Parathyroid adenoma (tissue), 2 donors: Measurements from ENCODE around the gene PAIP2.
A peak's percentile ranks its signal among the peaks of the same experiment; 100 is the strongest.

ENCODE experiments used
- H2AFZ ChIP-seq: fragments of 300-600 bp; sonication (generic); one replicate; pipeline ENCODE4 v1.7.0; 2017; ENCODE audit warnings: antibody characterized with exemption, mild to moderate bottlenecking
- H3K27ac ChIP-seq: fragments of 300-600 bp; sonication (generic); one replicate; pipeline ENCODE4 v1.7.0; 2017
- H3K27me3 ChIP-seq: fragments of 300-600 bp; sonication (generic); one replicate; pipeline ENCODE4 v1.7.0; 2017; ENCODE audit warnings: low read length; ENCODE audit not compliant: control insufficient read depth, insufficient read depth
- H3K36me3 ChIP-seq: fragments of 300-600 bp; sonication (generic); one replicate; pipeline ENCODE4 v1.7.0; 2017; ENCODE audit warnings: low read length; ENCODE audit not compliant: control insufficient read depth, insufficient read depth
- H3K4me1 ChIP-seq: fragments of 300-600 bp; sonication (generic); one replicate; pipeline ENCODE4 v1.7.0; 2017; ENCODE audit warnings: control low read depth
- H3K4me2 ChIP-seq: fragments of 300-600 bp; sonication (generic); one replicate; pipeline ENCODE4 v1.7.0; 2017; ENCODE audit warnings: low read length
- H3K4me3 ChIP-seq: fragments of 300-600 bp; sonication (generic); one replicate; pipeline ENCODE4 v1.7.0; 2017; ENCODE audit warnings: low read depth, low read length
- H3K79me2 ChIP-seq: fragments of 300-600 bp; sonication (generic); one replicate; pipeline ENCODE4 v1.7.0; 2017; ENCODE audit warnings: control low read depth
- H3K9ac ChIP-seq: fragments of 300-600 bp; sonication (generic); one replicate; pipeline ENCODE4 v1.7.0; 2017; ENCODE audit warnings: mild to moderate bottlenecking
- H3K9me3 ChIP-seq: fragments of 300-600 bp; sonication (generic); one replicate; pipeline ENCODE4 v1.7.0; 2017; ENCODE audit warnings: low read length; ENCODE audit not compliant: control insufficient read depth
- TF ChIP-seq, protein P1 (sequence below): fragments of 300-600 bp; sonication (generic); IDR thresholded peaks from one replicate; pipeline ENCODE4 v1.7.0; 2017; ENCODE audit warnings: antibody characterized with exemption, mild to moderate bottlenecking
- donor health status: primary hyperparathyroidism.

The PAIP2 gene

DNA sequence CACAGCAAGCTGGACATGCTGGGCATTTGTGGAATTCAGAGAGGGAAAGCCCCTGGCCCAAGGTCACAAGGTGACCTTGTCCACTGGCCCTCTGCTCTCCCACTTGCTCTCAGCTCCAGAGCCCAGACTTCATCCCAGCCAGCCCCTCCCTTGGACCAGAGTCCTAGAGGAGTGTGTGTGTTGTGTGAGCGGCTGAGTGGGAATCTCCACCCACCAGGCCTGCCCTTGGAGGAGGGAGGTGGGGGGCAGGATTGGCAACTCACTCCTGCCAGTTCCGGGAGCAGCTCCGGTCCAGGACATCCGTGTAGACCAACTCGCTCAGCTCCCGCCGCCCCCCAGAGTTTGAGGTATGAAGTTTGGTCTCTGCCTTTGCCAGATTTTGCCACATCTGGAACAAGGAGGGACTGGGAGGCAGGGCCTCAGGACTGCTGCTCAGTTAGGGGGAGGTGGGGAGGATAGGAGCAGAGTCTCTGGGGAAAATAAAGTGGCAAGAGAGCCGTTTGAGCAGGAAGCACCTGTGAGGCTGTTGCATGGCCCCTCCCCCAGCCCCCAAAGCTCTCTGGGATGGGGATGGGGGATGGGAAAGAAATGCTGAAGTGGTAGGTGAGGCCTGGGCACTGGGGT, 46.7 kb downstream of the PAIP2 start:
- no peak overlapping the region for H3K9ac ChIP-seq
- no peak overlapping the region for H3K27ac ChIP-seq
- TF ChIP-seq, protein P1, sequence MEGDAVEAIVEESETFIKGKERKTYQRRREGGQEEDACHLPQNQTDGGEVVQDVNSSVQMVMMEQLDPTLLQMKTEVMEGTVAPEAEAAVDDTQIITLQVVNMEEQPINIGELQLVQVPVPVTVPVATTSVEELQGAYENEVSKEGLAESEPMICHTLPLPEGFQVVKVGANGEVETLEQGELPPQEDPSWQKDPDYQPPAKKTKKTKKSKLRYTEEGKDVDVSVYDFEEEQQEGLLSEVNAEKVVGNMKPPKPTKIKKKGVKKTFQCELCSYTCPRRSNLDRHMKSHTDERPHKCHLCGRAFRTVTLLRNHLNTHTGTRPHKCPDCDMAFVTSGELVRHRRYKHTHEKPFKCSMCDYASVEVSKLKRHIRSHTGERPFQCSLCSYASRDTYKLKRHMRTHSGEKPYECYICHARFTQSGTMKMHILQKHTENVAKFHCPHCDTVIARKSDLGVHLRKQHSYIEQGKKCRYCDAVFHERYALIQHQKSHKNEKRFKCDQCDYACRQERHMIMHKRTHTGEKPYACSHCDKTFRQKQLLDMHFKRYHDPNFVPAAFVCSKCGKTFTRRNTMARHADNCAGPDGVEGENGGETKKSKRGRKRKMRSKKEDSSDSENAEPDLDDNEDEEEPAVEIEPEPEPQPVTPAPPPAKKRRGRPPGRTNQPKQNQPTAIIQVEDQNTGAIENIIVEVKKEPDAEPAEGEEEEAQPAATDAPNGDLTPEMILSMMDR = no peak
- no peaks in the 10 kb centered on the region for H3K79me2 ChIP-seq
- no peaks in the 10 kb centered on the region for H3K36me3 ChIP-seq
- no peaks in the 10 kb centered on the region for H3K27me3 ChIP-seq
- peaks cover 10% of the 10 kb centered on the region for H3K4me1 ChIP-seq
- H2AFZ ChIP-seq = peak overlapping the region; percentile 14
- no peaks in the 10 kb centered on the region for H3K9me3 ChIP-seq
- H3K4me3 ChIP-seq = no peak overlapping the region
- H3K4me2 ChIP-seq = no peak overlapping the region

GRCh38 chr5:139389701-139390638, 48.3 kb downstream of the PAIP2 start, which contains the start of gene MZB1:
TSS of gene MZB1 (minus strand) at chr5:139389913. CDS start at chr5:139389856, 57 bp downstream.
- no peak within 1 kb of the TSS for H2AFZ ChIP-seq
- H3K4me3 ChIP-seq = no peak within 1 kb of the TSS
- no peak within 1 kb of the TSS for H3K27ac ChIP-seq
- H3K9me3 ChIP-seq = no peaks in the 10 kb centered on the region
- H3K4me1 ChIP-seq = peaks cover 7% of the 10 kb centered on the region
- no peaks in the 10 kb centered on the region for H3K79me2 ChIP-seq
- no peaks in the 10 kb centered on the region for H3K27me3 ChIP-seq
- H3K36me3 ChIP-seq = no peaks in the 10 kb centered on the region
- TF ChIP-seq, protein P1 = no peak
- no peak within 1 kb of the TSS for H3K9ac ChIP-seq
- no peak within 1 kb of the TSS for H3K4me2 ChIP-seq

DNA sequence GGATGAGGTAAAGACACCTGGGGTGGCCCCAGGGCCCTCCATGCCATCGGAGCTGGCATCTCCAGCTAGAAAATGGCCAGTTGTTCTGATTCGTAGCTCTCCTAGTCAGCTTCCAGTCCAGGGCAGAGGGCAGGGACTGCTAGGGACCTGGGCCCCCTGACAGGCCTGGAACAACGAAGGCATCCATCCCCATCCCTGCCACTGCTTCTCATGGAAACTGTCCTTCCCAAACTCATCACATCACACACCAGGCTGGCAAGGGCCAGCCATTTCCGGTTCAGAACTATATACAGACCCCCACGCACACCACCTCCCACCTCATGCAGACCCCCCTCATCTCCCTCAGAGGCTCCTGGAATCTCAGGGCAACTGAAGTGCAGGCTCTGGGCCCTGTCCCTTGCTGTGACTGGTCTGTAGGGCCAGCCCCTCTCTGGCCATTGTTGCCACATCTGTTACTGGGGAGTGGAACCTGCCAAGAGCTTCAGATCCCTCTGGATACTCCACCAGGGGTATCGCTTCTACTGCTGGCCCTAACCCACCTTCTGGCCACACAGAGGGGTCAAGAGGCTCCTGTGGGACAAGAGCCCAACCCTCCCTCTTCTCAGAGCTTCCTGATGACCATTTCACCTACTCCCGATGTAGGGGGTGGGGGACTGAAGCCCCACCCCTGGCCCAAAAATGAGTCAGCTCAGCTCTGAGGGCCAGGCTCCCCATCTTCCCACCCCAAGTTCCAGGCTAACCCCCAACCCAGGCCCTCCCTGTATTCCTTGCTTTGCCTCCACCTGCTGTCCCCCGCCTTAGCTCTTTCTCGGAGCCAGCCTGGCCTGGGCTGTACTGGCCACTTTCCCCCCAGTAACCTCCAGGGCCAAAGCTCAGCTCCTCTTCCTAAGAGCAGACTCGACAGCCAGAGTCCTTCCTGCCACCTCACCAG, 49.2 kb downstream of the PAIP2 start:
- Histone ChIP-seq H3K27ac (no peak overlapping the region), H3K27me3 (no peaks in the 10 kb centered on the region), H2AFZ (no peak overlapping the region), H3K79me2 (no peaks in the 10 kb centered on the region), H3K9me3 (no peaks in the 10 kb centered on the region), H3K4me2 (no peak overlapping the region), H3K9ac (no peak overlapping the region), H3K4me3 (no peak overlapping the region), H3K36me3 (no peaks in the 10 kb centered on the region), H3K4me1 (peaks cover 2% of the 10 kb centered on the region)
- TF ChIP-seq, protein P1 = no peak

DNA sequence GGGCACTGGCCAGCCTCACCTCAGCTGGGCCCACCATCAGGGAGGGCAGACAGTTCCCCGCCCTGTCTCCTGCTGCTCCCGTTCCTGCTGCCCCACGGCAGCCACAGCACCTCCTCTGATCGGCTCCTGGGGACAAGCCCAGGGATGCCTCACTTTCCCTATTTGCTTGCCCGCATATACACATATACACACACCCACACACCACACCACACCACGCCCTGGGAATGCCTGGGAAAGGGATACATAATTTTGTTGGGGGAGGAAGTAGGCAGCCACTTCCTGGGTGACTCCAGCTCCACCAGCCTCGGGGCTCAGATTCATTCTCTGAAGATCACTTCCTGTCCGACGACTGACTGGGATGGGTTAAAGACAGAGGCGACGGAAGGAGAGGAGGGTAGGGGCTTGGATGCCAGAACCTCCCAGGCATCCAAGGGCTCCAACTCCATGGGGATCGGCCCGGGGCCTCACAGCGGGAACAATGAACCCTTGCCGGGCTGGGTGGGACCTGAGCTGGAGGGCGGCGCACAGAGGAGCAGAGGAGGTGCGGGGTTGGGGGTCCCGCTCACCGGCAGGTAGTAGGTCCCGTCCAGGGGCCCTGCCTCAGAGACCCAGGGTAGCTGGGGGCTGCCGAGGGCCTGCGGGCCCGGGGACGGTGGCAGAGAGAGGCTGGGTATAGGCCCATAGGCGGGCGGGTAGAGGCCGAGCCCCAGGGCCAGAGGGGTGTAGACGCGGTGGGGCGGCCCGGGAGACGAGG, 50.1 kb downstream of the PAIP2 start:
- TF ChIP-seq, protein P1 = no peak
- Histone ChIP-seq H3K79me2 (no peaks in the 10 kb centered on the region), H3K27ac (no peak overlapping the region), H3K4me2 (no peak overlapping the region), H2AFZ (no peak overlapping the region), H3K36me3 (no peaks in the 10 kb centered on the region), H3K4me1 (no peaks in the 10 kb centered on the region), H3K4me3 (no peak overlapping the region), H3K9me3 (no peaks in the 10 kb centered on the region), H3K27me3 (no peaks in the 10 kb centered on the region), H3K9ac (no peak overlapping the region)
